ENCODE data around the gene ZDHHC11B.

The ZDHHC11B gene

DNA sequence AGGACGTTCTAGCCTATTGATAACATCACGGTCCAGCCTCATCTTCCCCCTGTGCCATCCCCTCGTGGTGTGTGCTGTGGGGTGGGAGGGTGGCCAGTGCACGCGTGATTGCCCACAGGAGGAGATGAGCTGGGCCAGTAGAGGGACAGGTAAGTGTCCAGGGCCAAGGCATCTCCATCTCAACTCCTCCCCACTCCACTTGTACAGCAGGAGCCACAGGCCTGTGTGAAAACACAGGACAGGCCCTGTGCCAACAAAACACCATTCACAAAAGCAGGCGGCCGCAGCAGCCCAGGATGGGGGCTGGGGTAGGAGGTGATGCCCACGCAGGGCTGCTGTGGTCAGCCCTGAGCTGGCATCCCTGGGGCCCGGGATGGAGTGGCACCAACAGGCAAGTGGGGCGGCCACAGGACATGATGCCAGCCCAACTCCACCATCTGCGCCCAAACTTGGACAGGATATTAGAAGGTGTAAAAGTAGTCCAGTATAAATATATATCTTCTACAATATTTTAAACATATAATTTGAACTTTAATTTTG, 124.0 kb downstream of the ZDHHC11B start:
- no peak for DNase-seq (ENCODE audit: low read depth in 2 of 2)

Measured in activated CD8-positive, alpha-beta memory T cell treated with anti-CD3 and anti-CD28 coated beads for 4 hours (primary cell).